Body of pancreas (tissue), 4 donors: Measurements from ENCODE around the gene ATP9B. TPM values are rescaled to one million over a fixed set of nuclear protein-coding genes. Genes with fewer than 3 reads are reported as not detected.
A peak's percentile ranks its signal among the peaks of the same experiment; 100 is the strongest.

Experiments
- ATAC-seq: fragments of 150-250 bp; one replicate; pipeline ENCODE4 v1.9.1; 2016
- DNase-seq, 4 donors: peaks; one replicate each; pipeline ENCODE4 v3.0.0-alpha.2; 2019
- H3K27ac ChIP-seq, 4 donors: fragments of 200-600 bp; sonication (generic); 1 replicate in 3 of 4; 2 replicates in 1 of 4; pipeline versions ENCODE4 v1.5.1 to v1.6.1; 2016 to 2019; ENCODE audit warnings: mild to moderate bottlenecking in 1 of 4, mixed read lengths in 1 of 4, moderate library complexity in 1 of 4
- H3K27me3 ChIP-seq, 2 donors: fragments of 200-600 bp; sonication (generic); one replicate each; pipeline ENCODE4 v1.6.0; 2016; ENCODE audit warnings: mild to moderate bottlenecking in 1 of 2
- H3K36me3 ChIP-seq, 2 donors: fragments of 200-600 bp; sonication (generic); replicated peaks in 1 of 2; 2 replicates each; pipeline ENCODE4 v1.5.1; 2016; ENCODE audit warnings: low read depth in 2 of 2; ENCODE audit not compliant: insufficient read depth in 1 of 2
- H3K4me1 ChIP-seq: fragments of 200-600 bp; sonication (generic); one replicate; pipeline ENCODE4 v1.6.0; 2016
- H3K4me3 ChIP-seq, 2 donors: fragments of 200-600 bp; sonication (generic); 1 replicate in 1 of 2; 2 replicates in 1 of 2; pipeline ENCODE4 v1.5.1; 2016 to 2019
- H3K9me3 ChIP-seq, 3 donors: fragments of 200-600 bp; sonication (generic); 1 replicate in 2 of 3; 2 replicates in 1 of 3; pipeline ENCODE4 v1.5.1; 2016
- CTCF ChIP-seq, 7 experiments: fragments of 450-650 bp in 4 of 7; fragments of 200-600 bp in 3 of 7; sonication (generic) in 3 of 7; IDR thresholded peaks; one replicate each; pipeline ENCODE4 v1.5.1; 2016 to 2019; ENCODE audit warnings: antibody characterized with exemption in 7 of 7
- POLR2A ChIP-seq, 3 donors: fragments of 450-650 bp; IDR thresholded peaks; one replicate each; pipeline ENCODE4 v1.6.1; 2016; ENCODE audit warnings: antibody characterized with exemption in 3 of 3, mild to moderate bottlenecking in 2 of 3
- WGBS, 2 donors: methylation state at CpG; one replicate each; pipeline ENCODE4 v1.1.5; 2017; 5-methylcytosine and 5-hydroxymethylcytosine counted together
- intact Hi-C: fragments of 100-400 bp; cut with DNase I; formaldehyde crosslinking; loops from one replicate; pipeline ENCODE4 v1.15.1; 2023
- total RNA-seq, 2 donors: library from RNA; depleted of rRNA; stranded (reverse); fragments of >200 nt; gene quantifications; one replicate each; pipeline ENCODE4 v1.1.0, GENCODE V29; 2016

The ATP9B gene
- total RNA-seq, 2 donors from 2014 or later: 19.7 to 21.1 TPM

GRCh38 chr18:79416022-79416676, 347.0 kb downstream of the ATP9B start:
- no peak for ATAC-seq
- intact Hi-C loops: no loop called here
- no peak overlapping the region for H3K27ac ChIP-seq

GRCh38 chr18:79416677-79417052, 347.5 kb downstream of the ATP9B start:
- Histone ChIP-seq H3K36me3 (peaks cover 0 to 1% of the 10 kb centered on the region in 2 donors), H3K4me3 (no peak overlapping the region), H3K27me3 (no peaks in the 10 kb centered on the region), H3K27ac (no peak overlapping the region), H3K4me1 (no peaks in the 10 kb centered on the region), H3K9me3 (no peaks in the 10 kb centered on the region)
- intact Hi-C loops: no loop called here
- DNase-seq (no peak), ATAC-seq (no peak)
- TF ChIP-seq POLR2A (IDR thresholded peaks at IDR 0.05) (no peak), CTCF (IDR thresholded peaks at IDR 0.05) (no peak)
- WGBS, 2 donors: 86 to 88% methylated on average over 4 to 12 of the region's 12 CpGs

More at GRCh38 chr18:79416022-79416676, 347.0 kb downstream of the ATP9B start:
- H3K4me3 ChIP-seq: no peak overlapping the region
- DNase-seq: no peak
- no peaks in the 10 kb centered on the region for H3K9me3 ChIP-seq
- 86 to 94% methylated on average over 20 to 24 of the region's 24 CpGs for WGBS, 2 donors
- no peaks in the 10 kb centered on the region for H3K4me1 ChIP-seq
- TF ChIP-seq CTCF (IDR thresholded peaks at IDR 0.05) (no peak), POLR2A (IDR thresholded peaks at IDR 0.05) (no peak)
- H3K27me3 ChIP-seq: no peaks in the 10 kb centered on the region
- H3K36me3 ChIP-seq: peaks cover 0 to 1% of the 10 kb centered on the region in 2 donors

- Histone ChIP-seq H3K27ac (no peak overlapping the region), H3K36me3 (peaks cover 0 to 1% of the 10 kb centered on the region in 2 donors), H3K27me3 (no peaks in the 10 kb centered on the region), H3K9me3 (no peaks in the 10 kb centered on the region), H3K4me1 (no peaks in the 10 kb centered on the region), H3K4me3 (no peak overlapping the region)
- intact Hi-C loops: no loop called here
- WGBS, 2 donors: 86 to 97% methylated on average over 6 to 18 of the region's 19 CpGs
- no peak for TF ChIP-seq CTCF (IDR thresholded peaks at IDR 0.05)
- no peak for TF ChIP-seq POLR2A (IDR thresholded peaks at IDR 0.05)
- DNase-seq (no peak), ATAC-seq (peak; percentile 15)
Observed at GRCh38 chr18:79418236-79418635, 349.0 kb downstream of the ATP9B start.

GRCh38 chr18:79418642-79419041, 349.4 kb downstream of the ATP9B start:
- no peaks in the 10 kb centered on the region for H3K36me3 ChIP-seq
- H3K27me3 ChIP-seq: no peaks in the 10 kb centered on the region
- H3K4me1 ChIP-seq: no peaks in the 10 kb centered on the region
- TF ChIP-seq CTCF (IDR thresholded peaks at IDR 0.05) (no peak), POLR2A (IDR thresholded peaks at IDR 0.05) (no peak)
- intact Hi-C loops: no loop called here
- WGBS, 2 donors: 78 to 82% methylated on average over 9 to 11 of the region's 11 CpGs
- H3K9me3 ChIP-seq: no peaks in the 10 kb centered on the region
- no peak overlapping the region for H3K27ac ChIP-seq
- no peak for ATAC-seq
- H3K4me3 ChIP-seq: no peak overlapping the region
- no peak for DNase-seq
